Astrocyte of the cerebellum (primary cell): ENCODE data around the gene MT1A.

Experiments used
- DNase-seq: peaks from one replicate; pipeline ENCODE4 v3.0.0-alpha.2; 2011; ENCODE audit warnings: low read depth
- H3K4me3 ChIP-seq: 2 replicates; pipeline ENCODE4 v1.5.1; 2011; ENCODE audit warnings: mild to moderate bottlenecking, low read depth, low read length, moderate library complexity
- CTCF ChIP-seq: IDR thresholded peaks from 2 replicates; pipeline ENCODE4 v1.5.1; 2012; ENCODE audit warnings: low read length, low read depth, moderate library complexity, mild to moderate bottlenecking; ENCODE audit errors: missing control alignments
- in situ Hi-C: cut with HindIII; loops from 2 replicates; pipeline ENCODE4 v1.10.0; 2017; ENCODE audit warnings: low sequenced_read_pairs

Gene MT1A

GRCh38 chr16:56625140-56625942 is 13.1 kb upstream of the MT1A start, which contains the start of gene MT1E:
Gene MT1E, plus strand, starts transcription at chr16:56625781. Its CDS starts 71 bp downstream, at chr16:56625852.
- peak within 1 kb of the TSS; percentile 48 for H3K4me3 ChIP-seq
- TF ChIP-seq CTCF, result no peak
- DNase-seq, result no peak
- in situ Hi-C loops, result no loop called here

DNA sequence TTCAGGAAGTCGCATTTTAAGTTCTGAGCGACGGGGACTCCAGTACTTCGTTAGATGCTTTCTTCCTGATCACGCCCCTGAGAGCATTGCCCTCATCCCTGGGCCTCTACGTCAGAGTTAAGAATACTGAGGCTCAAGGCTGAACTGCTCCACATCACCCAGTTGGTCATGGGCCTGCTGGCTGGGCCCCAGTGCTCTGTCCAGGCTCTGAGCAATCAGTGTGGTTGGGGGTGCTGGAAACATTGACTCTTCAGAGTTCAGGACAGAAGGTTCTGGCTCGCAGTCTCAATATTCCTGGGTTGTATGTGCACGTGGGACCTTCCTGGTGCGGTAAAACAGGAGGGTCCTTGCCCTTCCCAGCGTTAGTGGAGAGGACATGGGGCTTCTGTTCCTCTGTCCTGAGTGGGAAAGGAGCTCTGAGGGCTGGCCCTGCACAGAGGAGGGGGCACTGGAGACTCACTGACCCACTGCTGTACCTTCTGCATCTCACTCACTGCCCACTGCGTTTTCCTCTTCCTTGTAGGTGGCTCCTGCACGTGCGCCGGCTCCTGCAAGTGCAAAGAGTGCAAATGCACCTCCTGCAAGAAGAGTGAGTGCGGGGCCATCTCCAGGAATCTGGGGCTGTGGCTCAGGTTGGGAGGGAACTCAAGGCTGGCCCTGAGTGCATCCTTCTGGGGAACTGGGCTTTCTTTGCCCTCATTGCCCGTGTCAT is 12.4 kb upstream of the MT1A start:
- no peak for TF ChIP-seq CTCF
- in situ Hi-C loops, result no loop called here
- peak; percentile 57 for DNase-seq
- peak overlapping the region; percentile 48 for H3K4me3 ChIP-seq

- DNase-seq, result no peak
- H3K4me3 ChIP-seq, result peak overlapping the region; percentile 48
Observed at GRCh38 chr16:56626685-56627084, 11.8 kb upstream of the MT1A start.

GRCh38 chr16:56628486-56629350 is 9.7 kb upstream of the MT1A start:
- in situ Hi-C loops, result no loop called here
- TF ChIP-seq CTCF, result no peak
- no peak overlapping the region for H3K4me3 ChIP-seq

More at GRCh38 chr16:56626685-56627084, 11.8 kb upstream of the MT1A start:
- TF ChIP-seq CTCF, result no peak
- in situ Hi-C loops, result no loop called here

GRCh38 chr16:56629531-56629930 is 8.9 kb upstream of the MT1A start:
- H3K4me3 ChIP-seq, result no peak overlapping the region
- in situ Hi-C loops, result no loop called here
- TF ChIP-seq CTCF, result no peak
- DNase-seq, result no peak

More at GRCh38 chr16:56628486-56629350, 9.7 kb upstream of the MT1A start:
- DNase-seq, result no peak

- DNase-seq, result no peak
- no peak overlapping the region for H3K4me3 ChIP-seq
- TF ChIP-seq CTCF, result no peak
- in situ Hi-C loops, result no loop called here
Observed at GRCh38 chr16:56630134-56630533, 8.3 kb upstream of the MT1A start.
